HG02763 (cell line): Measurements from ENCODE around the gene ZNF232.
"Not testable (repeated sequence)": the region's sequence is repeated elsewhere in the genome, so short reads cannot be mapped to it uniquely, and the experiment has no call there.

Experiments used
- ATAC-seq: cut with Tn5 transposase; IDR thresholded peaks from one replicate; pipeline ENCODE4 v1.9.1; 2021; ENCODE audit warnings: mild to moderate bottlenecking, moderate library complexity; ENCODE audit not compliant: unreplicated experiment

The ZNF232 gene

GRCh38 chr17:5130261-5130660 lies 18.6 kb upstream of the ZNF232 start:
- not testable (repeated sequence) for ATAC-seq

GRCh38 chr17:5129770-5130169 lies 18.1 kb upstream of the ZNF232 start:
- ATAC-seq = not testable (repeated sequence)

DNA sequence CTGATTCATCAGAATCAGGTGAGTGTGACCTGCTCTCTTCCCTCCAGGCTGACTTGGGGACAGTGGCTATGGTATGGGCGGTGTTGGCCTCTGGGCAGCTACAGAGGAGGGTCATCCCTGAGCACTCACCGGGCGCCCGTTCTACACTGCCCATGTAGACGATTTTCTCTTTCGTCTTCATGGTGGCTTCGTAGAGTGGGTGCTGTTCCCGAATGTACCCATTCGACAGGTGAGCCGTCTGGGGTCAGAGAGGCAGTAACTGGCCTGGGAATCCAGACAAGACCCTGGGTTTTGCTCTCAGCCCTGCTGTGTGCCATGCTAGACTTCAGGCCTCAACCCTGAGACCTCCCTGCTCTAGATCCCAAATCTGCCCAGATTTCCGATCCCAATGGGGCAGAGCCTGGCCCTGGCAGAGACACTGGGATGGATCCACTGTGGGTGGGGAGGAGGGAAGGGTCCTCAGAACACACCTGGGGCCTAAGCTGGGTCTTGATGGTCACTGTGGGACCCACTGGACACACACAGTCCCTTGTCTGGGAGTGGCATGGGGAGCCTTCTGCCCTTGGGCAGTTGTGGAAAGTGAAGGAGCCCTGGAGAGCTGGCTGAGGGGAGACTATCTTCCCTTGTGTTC lies 17.3 kb upstream of the ZNF232 start:
- no peak for ATAC-seq

GRCh38 chr17:5128387-5128786 lies 16.7 kb upstream of the ZNF232 start:
- not testable (repeated sequence) for ATAC-seq

- ATAC-seq = no peak
These were observed 16.2 kb upstream of the ZNF232 start for GRCh38 chr17:5127910-5128309.

DNA sequence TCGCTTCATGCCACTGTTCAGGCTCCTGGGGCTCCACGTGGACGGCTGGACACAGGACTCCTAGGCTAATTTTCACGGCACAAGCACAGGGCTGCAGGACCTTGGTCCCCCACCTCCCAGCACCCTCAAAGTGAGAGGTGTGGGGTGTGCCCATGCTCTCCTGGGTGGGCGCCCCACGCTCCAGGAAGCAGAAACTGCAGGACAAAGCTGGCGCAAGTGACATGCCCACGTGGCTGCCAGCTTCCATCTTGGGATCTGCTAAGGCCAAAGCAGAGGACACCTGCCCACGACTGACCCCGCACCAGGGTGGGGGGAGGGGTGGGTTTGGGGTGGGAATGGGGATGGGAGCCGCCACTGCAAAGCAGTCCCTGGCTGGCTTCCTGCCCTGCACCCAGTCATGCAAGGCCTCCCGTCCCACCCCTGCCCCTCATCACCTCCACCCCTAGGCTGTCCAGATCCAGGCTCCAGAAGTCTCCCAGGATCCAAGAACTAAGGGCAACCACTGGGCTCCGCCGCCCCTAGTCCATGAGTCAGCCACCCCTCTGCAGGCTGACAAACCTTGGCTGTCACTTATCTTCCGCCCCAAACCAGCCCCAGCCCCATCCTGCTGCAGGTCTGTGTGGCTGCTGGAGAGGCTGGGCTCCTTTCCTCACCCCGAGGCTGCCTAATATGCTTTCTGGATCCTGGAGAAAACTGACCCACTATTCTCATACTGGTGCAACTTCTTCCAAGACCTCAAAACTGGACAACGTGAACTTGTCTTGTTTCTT lies 15.2 kb upstream of the ZNF232 start:
- ATAC-seq = no peak

DNA sequence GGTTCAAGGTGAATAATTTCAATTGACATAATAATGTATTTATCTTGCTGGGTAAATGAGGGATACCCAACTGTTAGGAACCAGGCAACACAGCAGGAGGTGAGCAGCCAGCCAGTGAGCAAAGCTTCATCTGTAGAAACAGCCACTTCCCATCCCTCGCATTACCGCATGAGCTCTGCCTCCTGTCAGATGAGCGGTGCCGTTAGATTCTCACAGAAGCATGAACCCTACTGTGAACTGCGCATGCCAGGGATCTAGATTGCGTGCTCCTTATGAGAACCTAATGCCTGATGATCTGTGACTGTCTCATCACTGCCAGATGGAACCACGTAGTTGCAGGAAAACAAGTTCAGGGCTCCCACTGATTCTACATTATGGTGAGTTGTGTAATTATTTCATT lies 13.2 kb upstream of the ZNF232 start:
- ATAC-seq = not testable (repeated sequence)

DNA sequence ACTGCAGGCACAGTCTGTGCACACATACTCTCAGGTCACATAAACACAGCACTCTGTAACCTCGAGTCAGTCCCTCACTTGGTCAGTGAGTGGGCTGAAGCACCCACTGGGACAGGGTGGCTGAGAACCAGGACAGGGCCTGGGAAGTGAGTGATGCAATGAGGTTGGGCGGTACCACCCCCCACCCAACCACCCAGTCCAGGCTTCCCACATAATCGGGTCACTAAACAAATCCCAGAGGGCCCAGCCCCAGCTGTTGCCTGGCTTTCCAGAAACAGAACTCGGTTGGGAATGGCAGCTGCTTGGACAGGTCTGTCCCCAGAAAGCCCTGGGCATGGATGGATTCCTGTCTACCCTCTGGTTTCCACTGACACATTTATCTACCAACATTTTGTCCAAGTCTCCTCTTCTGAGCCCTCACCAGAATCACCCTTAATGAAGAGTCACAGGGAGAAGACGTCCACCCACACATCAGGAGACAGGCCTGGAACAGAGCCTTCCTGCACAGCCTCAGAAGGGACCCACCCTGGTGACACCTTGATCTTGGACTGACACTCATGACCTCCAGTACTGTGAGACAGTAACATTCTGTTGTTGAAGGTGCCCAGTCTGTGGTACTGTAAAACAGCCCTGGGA lies 12.6 kb upstream of the ZNF232 start:
- ATAC-seq = not testable (repeated sequence)

DNA sequence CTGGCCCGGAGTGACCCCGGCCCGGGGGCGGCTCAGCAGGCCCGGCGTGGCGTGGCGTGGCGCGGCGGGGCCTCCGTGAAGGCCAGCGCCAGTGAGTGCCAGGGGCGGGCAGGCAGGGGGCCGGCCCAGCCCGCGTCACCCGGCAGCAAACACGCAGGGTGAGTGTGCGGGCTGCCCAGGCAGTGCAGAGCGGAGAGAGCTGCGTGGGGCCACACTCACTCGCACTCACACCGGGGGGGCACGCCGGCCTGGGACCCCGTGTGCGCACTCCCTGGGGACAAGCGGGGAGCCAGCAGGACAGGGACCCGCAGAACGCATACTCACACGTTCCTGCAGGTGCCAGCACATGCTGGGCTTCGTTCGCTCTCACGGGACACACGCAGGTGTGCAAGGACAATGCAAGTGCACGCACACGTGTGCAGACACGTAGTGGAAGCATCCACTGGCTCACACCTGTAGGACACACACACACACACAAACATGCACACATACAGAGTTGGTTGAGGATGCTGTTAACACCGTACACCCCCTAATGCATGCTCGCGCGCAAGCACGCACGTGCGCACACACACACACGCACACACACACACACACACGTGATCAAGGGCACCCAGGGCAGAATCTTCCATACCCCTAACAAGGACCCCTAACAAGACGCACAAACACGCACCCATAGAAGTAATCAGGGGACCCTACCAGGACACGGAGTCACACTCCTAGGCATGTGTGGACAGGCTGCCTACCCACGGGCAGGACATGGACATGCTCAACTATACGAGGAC lies 11.9 kb upstream of the ZNF232 start:
- ATAC-seq = no peak

DNA sequence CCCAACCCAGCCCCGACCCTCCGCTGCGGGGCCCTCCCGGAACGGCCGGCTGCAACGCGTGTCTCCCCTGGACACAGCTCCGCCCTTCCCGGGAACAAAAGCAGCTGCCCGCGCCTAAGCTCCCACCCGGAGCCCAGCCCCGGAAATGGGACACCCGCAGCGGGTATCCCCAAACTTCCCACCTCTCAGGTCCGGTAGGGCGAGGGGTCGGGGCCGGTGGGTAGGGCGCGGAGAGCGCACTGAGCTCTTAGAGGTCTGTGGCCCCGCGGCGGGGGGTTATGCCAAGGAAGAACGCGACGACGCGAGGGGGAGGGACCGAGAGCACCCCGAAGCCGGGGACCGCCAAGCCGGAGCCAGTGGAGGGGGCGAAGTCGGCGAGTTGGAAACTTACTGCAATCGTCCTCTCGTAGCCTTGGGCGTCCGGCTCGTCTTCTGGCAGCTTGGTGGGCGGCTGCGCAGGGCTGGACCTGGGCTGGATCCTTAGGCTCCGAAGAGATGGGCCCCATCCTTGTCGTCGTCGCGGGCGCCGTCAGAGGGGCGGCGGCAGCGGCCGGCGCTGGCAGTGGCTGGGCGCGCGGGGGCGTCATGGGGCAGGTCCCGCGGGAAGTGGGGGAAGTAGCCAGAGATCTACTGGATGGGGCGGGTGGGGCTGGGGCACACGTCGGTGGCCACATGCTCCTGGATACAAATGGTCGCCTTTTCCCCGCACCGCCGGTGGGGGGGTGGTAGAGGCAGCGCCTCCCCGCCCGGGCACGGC lies 11.1 kb upstream of the ZNF232 start:
- ATAC-seq = no peak

- not testable (repeated sequence) for ATAC-seq
These were observed 10.4 kb upstream of the ZNF232 start for GRCh38 chr17:5122056-5122455.

DNA sequence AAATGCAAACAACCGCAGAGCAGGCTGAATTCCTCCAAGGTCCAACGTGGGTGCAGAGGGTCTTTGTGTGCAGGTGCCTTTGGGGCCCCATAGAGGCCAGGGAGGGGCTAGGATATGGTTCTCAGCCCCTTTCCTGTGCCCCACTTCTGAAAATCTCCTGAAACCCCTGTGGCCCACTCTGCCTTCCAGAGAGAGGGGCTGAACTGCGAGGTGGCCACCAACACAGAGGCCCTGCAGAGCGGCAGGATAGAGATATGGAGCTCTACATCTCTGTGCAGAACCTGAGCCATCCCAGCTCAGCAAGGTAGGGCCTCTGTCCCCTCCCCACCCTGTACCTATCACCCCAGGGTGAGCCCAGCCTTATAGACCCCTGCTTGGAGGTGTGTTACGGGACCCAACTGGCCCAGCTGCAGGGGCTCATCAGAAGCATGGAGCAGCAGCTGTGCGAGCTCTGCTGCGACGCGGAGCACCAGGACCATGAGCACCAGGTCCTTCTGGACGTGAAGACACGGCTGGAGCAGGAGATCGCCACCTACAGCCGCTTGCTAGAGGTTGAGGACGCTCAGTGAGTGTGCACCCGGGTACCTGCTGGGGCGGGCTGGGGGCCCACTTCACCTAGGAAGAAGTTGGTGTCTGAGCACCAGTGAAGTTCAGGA lies 9.6 kb upstream of the ZNF232 start:
- ATAC-seq = no peak

- not testable (repeated sequence) for ATAC-seq
These were observed 8.9 kb upstream of the ZNF232 start for GRCh38 chr17:5120436-5121185.

- no peak for ATAC-seq
These were observed 8.4 kb upstream of the ZNF232 start for GRCh38 chr17:5120036-5120435.

GRCh38 chr17:5118219-5118618 lies 6.5 kb upstream of the ZNF232 start:
- ATAC-seq = no peak

DNA sequence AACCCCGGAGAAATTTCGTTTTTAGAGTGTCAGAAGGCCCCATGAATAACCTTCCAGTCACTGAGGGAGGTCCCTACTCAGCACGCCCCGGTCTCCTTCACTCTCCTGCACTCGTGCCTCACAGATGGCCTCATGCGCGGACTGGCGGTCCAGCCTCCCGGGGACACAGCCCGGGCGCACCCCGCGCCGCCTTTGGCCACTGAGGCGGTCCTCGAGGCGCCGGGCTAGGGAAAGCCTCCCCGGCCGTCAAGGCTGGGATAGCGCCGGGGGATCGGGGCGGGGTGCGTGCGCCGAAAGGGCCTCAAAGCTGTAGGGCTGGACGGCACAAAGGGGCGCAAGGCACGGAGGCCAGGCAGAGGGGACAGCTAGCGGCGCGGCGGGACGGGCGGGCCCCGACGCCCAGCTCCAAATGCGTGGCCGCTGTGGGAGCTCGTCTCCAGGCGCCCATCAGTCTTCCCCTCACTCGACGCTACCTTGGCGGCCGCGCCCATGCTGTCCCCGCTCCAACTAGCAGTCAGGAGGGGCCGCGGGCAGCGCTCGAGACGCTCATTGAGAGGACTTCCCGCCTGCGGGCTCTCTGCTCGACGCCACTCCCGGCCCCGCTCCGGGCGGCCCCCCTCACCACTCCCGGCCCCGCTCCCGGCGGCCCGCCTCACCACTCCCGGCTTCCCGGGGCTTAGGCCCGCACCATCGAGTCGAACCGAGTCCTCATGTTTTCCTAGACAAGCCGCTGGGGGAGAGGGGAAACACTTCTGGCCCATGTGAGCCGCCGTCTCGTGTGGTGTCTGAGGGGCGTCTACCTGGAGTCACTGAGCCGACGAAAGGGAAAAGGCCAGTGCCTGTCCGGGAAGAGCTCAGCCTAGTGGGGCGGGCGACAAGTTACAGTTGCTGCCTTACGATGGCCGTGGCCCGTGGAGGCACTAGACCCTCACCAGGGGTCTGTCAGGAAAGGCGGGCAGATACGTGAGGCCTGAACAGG lies 4.3 kb upstream of the ZNF232 start, which contains the start of gene USP6:
USP6 (plus strand) TSS at position 360 of the 979 bp plus-strand sequence. CDS start 14,336 bp downstream, outside the sequence.
- ATAC-seq = no peak

DNA sequence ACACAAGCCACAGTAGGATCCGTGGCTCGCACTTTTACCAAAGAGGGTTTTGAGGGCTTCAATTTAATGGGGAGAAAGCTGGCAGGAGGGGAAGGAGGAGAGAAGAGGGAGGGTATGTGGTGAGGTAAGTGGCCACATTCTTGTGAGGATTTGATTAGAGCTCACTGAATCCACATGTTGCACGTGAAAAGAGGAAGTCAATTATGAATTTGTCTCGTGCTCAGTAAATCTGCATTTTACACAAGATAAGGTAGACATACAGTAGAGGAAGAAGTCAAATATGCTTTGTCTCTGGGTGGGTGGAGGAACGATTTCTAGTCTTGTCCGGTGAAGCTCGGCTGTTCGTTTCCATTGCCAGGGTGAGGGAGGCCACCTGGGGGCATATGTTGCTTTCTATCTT lies 862 bp downstream of the ZNF232 start:
- ATAC-seq = no peak

- ATAC-seq = no peak
These were observed 10.8 kb downstream of the ZNF232 start for GRCh38 chr17:5100832-5101231.
